ENCODE data around the gene XAB2.
"Not testable (repeated sequence)": the region's sequence is repeated elsewhere in the genome, so short reads cannot be mapped to it uniquely, and the experiment has no call there.

XAB2 gene

GRCh38 chr19:7611541-7612279 lies 17.6 kb downstream of the XAB2 start:
- no peak for DNase-seq

DNA sequence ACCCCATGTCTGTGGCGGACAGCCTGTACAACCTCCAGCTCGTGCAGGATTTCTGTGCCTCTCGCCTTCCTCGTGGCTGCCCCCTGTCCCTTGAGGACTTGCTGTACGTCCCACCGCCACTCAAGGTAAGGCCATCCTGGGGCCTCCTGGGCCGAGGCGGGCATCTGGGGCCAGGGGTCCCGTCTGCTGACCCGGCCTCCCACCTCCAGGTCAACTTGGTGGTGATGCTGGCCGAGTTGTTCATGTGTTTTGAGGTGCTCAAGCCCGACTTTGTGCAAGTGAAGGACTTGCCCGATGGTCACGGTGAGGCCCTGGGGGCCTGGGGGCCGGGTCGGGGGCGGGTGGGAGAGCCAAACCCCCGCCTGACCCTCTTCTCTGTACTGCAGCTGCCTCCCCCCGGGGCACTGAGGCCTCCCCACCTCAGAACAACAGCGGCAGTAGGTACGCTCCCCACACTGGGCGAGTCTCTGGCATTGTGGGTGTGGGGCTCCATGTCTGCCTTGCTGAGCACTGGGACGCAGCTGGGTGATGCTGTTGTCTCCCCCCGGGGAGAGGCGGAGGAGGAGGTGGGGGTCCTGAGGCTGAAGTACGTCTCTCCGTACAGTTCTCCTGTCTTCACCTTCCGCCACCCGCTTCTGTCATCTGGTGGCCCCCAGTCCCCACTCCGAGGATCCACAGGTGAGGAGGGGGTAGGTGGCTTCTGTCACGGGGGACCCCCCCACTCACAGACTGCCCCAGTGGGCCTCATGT lies 18.7 kb downstream of the XAB2 start:
- DNase-seq: no peak

GRCh38 chr19:7607874-7608560 lies 21.3 kb downstream of the XAB2 start:
- no peak for DNase-seq

- DNase-seq: no peak
These were observed 22.0 kb downstream of the XAB2 start for GRCh38 chr19:7607212-7607873.

DNA sequence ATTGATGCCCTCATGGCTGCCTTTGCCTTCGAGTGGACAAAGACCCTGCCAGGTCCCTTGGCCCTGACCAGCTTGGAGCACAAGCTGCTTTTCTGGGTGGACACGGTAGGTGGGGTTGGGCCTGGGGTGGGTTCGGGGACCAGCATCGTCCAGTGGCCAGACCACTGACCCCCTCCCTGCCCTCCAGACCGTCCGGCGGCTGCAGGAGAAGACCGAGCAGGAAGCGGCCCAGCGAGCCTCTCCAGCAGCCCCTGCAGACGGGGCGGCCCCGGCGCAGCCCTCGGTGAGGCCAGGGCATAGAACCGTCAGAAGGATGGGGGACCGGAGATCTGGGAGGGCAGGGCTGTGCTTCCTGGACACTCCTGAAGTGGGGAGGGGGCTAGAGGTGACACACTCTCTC lies 23.1 kb downstream of the XAB2 start:
- no peak for DNase-seq

- DNase-seq: no peak
These were observed 23.7 kb downstream of the XAB2 start for GRCh38 chr19:7605490-7606222.

- no peak for DNase-seq
These were observed 25.4 kb downstream of the XAB2 start for GRCh38 chr19:7603919-7604318.

GRCh38 chr19:7602935-7603497 lies 26.3 kb downstream of the XAB2 start:
- no peak for DNase-seq

- DNase-seq: no peak
These were observed 27.0 kb downstream of the XAB2 start for GRCh38 chr19:7602240-7602934.

DNA sequence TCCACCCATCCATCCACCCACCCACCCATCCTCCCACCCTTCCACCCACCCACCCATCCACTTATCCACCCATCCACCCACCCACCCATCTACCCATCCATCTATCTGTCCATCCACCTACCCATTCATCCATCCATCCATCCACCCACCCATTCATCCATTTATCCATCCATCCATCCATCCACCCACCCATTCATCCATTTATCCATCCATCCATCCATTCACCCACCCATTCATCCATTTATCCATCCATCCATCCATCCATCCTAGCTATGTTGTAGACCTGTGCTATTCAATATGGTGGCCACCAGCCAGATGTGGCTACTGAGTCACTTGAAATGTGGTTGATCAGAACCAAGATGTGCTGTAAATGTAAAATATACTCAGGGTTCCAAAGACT lies 28.6 kb downstream of the XAB2 start:
- DNase-seq: no peak

DNA sequence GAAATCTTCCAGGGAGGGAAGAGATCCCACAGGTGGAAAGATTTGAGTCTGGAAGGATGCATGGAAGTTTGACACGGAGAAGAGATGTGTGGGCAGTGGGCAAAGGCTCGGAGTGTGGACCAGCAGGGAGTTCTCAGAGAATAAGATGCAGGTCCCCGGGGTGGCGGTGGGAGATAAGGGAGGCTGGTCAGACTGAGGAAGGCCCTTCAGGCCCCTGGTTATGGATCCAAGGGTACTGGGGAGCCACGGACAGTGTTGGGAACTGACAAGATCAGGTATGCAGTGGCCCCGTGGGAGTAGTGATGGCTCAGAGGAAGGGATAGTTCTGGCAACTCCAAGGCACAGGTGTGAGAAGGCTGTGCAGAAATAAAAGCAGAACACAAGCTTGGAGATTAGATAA lies 31.2 kb downstream of the XAB2 start:
- no peak for DNase-seq

- no peak for DNase-seq
These were observed 31.7 kb downstream of the XAB2 start for GRCh38 chr19:7597689-7598088.

GRCh38 chr19:7596211-7596937 lies 33.0 kb downstream of the XAB2 start:
- no peak for DNase-seq

DNA sequence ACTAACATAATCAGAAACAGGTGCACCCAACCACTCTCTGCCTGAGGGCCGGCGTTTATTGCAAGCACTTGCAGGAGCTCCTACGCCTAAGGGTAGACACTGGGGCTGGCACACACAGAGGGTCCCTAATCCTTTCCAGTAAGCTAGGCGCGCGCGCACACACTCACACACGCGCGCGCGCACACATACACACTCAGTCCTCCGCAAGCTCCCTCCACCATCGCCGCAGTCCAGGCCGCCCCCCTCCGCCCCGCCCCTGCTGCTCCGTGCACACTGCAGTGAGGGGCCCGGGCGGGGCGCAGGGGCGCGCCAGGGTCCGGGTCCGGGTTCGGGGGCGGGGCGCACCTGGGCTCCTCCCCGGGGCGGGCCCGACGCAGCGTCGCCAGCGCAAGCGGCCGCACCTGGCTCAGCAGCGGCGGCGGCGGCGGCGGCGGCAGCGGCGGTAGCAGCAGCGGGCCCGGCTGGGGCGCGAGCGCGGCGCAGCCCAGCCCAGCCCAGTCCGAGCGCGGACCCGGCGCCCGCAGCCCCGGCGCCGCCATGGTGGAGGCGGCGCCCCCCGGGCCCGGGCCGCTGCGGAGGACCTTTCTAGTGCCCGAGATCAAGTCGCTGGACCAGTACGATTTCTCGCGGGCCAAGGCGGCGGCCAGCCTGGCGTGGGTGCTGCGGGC lies 33.7 kb downstream of the XAB2 start, which contains the start of gene CAMSAP3:
Gene CAMSAP3 (plus strand): TSS at position 398 of the 668 bp plus-strand sequence. CDS start 140 bp downstream, at position 538.
- DNase-seq: peak; percentile 37

- DNase-seq: no peak
These were observed 39.1 kb downstream of the XAB2 start for GRCh38 chr19:7590256-7590655.

DNA sequence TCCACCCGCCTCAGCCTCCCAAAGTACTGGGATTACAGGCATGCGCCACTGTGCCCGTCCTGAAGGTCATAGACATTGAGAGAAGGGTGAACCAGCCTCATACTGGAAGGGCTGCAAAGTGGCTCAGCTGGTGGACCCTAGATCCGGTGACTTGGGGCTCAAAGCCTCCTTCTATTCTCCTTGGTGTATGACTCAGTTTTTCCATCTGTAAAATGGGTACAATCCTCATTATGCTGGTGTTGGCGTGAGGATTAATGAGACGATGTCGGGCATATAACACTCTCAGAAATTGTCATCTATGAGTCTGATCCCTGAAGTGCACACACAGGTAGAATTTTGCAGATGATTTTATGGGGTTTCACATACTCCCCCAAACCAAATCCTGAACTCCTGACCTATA lies 39.5 kb downstream of the XAB2 start:
- no peak for DNase-seq

- DNase-seq: no peak
These were observed 46.9 kb downstream of the XAB2 start for GRCh38 chr19:7582446-7582845.

- no peak for DNase-seq
These were observed 50.2 kb downstream of the XAB2 start for GRCh38 chr19:7579182-7579581.

GRCh38 chr19:7578127-7578526 lies 51.2 kb downstream of the XAB2 start:
- no peak for DNase-seq

DNA sequence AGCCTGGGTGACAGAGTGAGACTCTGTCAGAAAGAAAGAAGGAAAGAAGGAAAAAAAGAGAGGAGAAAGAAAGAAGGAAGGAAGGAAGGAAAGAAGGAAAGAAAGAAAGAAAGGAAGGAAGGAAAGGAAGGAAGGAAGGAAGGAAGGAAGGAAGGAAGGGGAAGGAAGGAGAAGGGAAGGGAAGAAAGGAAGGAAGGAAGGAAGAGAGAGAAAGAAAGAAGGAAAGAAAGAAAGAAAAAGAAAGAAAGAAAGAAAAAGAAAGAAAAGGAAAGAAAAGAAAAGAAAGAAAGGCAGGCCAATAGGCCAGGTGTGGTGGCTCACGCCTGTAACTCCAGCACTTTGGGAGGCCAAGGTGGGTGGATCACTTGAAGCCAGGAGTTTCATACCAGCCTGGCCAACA lies 51.9 kb downstream of the XAB2 start:
- DNase-seq: not testable (repeated sequence)
